Left ventricle myocardium inferior (tissue), 1 donor: ENCODE data around the gene CCHCR1. TPM values are rescaled to one million over a fixed set of nuclear protein-coding genes. Genes with fewer than 3 reads are reported as not detected.
A peak's percentile ranks its signal among the peaks of the same experiment; 100 is the strongest.

ENCODE experiments used
- DNase-seq: peaks from one replicate; pipeline ENCODE4 v3.0.0-alpha.2; 2020
- H3K27ac ChIP-seq: fragments of 200-600 bp; replicated peaks from 2 replicates; pipeline ENCODE4 v1.8.0; 2021
- H3K27me3 ChIP-seq: fragments of 200-600 bp; 2 replicates; pipeline ENCODE4 v1.8.0; 2021; ENCODE audit warnings: low read depth
- H3K36me3 ChIP-seq: fragments of 200-600 bp; 2 replicates; pipeline ENCODE4 v1.8.0; 2021
- H3K4me1 ChIP-seq: fragments of 200-600 bp; 2 replicates; pipeline ENCODE4 v1.8.0; 2021
- H3K4me3 ChIP-seq: fragments of 200-600 bp; 2 replicates; pipeline ENCODE4 v1.8.0; 2021; ENCODE audit warnings: mild to moderate bottlenecking, moderate library complexity
- H3K9me3 ChIP-seq: fragments of 200-600 bp; replicated peaks from 2 replicates; pipeline ENCODE4 v1.8.0; 2021
- CTCF ChIP-seq: fragments of 200-600 bp; IDR thresholded peaks from 2 replicates; pipeline ENCODE4 v1.8.0; 2021; ENCODE audit warnings: antibody characterized with exemption, mild to moderate bottlenecking, borderline replicate concordance
- intact Hi-C: fragments of 100-400 bp; cut with micrococcal nuclease; formaldehyde crosslinking; loops from one replicate; pipeline ENCODE4 v1.11.0; 2022
- total RNA-seq: library from RNA; stranded (reverse); fragmentation: NEBNext Ultra II Directional; extraction: Animal tissue kit (Norgen Biotek cat#: 25700); gene quantifications from one replicate; pipeline ENCODE4 v1.2.1, GENCODE V29; 2021
- donor health status: DM: no; HTN: yes; CAD: no; lungs with severe emphysema.

Gene CCHCR1
- total RNA-seq, 1 donor from 2014 or later, result 13.3 TPM

- Histone ChIP-seq H3K27me3 (no peaks in the 10 kb centered on the region), H3K4me3 (no peak overlapping the region), H3K36me3 (peaks cover 10% of the 10 kb centered on the region), H3K4me1 (peaks cover 49% of the 10 kb centered on the region), H3K9me3 (no peaks in the 10 kb centered on the region), H3K27ac (no peak overlapping the region)
- DNase-seq, result no peak
- TF ChIP-seq CTCF, result no peak
- intact Hi-C loops, result no loop called here
These were observed 17.0 kb downstream of the CCHCR1 start for GRCh38 chr6:31140643-31141042.

- H3K4me3 ChIP-seq, result no peak overlapping the region
- intact Hi-C loops, result loop anchor here (5.0 kb wide), 2 partner anchors 53 to 228 kb away; no protein-coding TSS in a partner anchor
- no peaks in the 10 kb centered on the region for H3K27me3 ChIP-seq
- no peaks in the 10 kb centered on the region for H3K9me3 ChIP-seq
- DNase-seq, result no peak
- peaks cover 6% of the 10 kb centered on the region for H3K36me3 ChIP-seq
- H3K4me1 ChIP-seq, result peaks cover 49% of the 10 kb centered on the region
- no peak for TF ChIP-seq CTCF
- H3K27ac ChIP-seq, result peak overlapping the region; percentile 27
These were observed 18.0 kb downstream of the CCHCR1 start for GRCh38 chr6:31139599-31139998.

- peak within 1 kb of the TSS; percentile 27 for H3K27ac ChIP-seq
- no peaks in the 10 kb centered on the region for H3K27me3 ChIP-seq
- no peak for TF ChIP-seq CTCF
- H3K36me3 ChIP-seq, result no peaks in the 10 kb centered on the region
- no peak for DNase-seq
- intact Hi-C loops, result loop anchor here (5.0 kb wide), 2 partner anchors 53 to 228 kb away; no protein-coding TSS in a partner anchor
- no peaks in the 10 kb centered on the region for H3K9me3 ChIP-seq
- H3K4me1 ChIP-seq, result peaks cover 46% of the 10 kb centered on the region
- H3K4me3 ChIP-seq, result peak within 1 kb of the TSS; percentile 50
These were observed 18.6 kb downstream of the CCHCR1 start, which contains the start of gene PSORS1C2 for GRCh38 chr6:31138982-31139381. TSS of gene PSORS1C2 (minus strand) at chr6:31139066. CDS start at chr6:31139026, 40 bp downstream.

DNA sequence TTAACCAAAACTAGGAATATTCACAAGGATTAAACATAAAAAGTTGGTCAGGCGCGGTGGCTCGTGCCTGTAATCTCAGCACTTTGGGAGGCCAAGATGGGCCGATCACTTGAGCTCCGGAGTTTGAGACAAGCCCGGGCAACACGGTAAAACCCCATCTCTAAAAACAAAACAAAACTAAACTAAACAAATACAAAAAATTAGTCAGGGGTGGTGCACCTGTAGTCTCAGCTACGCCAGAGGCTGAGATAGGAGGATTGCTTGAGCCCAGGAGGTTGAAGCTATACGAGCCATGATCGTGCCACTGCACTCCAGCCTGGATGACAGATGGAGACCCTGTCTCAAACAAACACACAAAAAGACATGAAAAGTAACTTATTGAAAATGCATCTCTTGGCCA, 21.9 kb downstream of the CCHCR1 start:
- Histone ChIP-seq H3K4me3 (no peak overlapping the region), H3K27ac (no peak overlapping the region), H3K27me3 (no peaks in the 10 kb centered on the region), H3K36me3 (no peaks in the 10 kb centered on the region), H3K4me1 (peaks cover 21% of the 10 kb centered on the region), H3K9me3 (no peaks in the 10 kb centered on the region)
- no peak for DNase-seq
- TF ChIP-seq CTCF, result no peak
- intact Hi-C loops, result loop anchor here (5.0 kb wide), 2 partner anchors 57 to 232 kb away; no protein-coding TSS in a partner anchor

DNA sequence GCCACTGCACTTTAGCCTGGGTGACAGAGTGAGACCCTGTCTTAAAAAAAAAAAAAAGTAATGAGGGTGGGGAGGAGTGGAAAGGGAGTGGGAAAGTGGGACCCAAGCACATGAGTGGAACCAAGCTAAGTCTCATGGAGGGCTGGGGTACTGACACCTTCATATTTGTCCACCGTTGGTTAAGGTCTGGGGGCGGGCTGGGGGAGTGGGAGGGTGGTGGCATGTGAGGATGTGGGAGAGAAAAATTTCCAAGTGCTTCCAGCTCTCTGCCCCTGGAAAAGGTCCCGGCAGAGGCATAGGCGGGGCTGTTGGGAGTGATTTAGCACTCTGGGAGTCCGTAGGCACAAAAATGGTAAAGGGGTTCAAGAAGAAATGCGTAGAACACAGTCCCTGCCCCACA, 24.8 kb downstream of the CCHCR1 start:
- H3K4me1 ChIP-seq, result peaks cover 5% of the 10 kb centered on the region
- intact Hi-C loops, result no loop called here
- no peak for DNase-seq
- no peak overlapping the region for H3K4me3 ChIP-seq
- no peaks in the 10 kb centered on the region for H3K27me3 ChIP-seq
- H3K27ac ChIP-seq, result no peak overlapping the region
- H3K9me3 ChIP-seq, result no peaks in the 10 kb centered on the region
- no peaks in the 10 kb centered on the region for H3K36me3 ChIP-seq
- no peak for TF ChIP-seq CTCF
